GM10266 (cell line): ENCODE data around the gene NCAPD3.
"Not testable (repeated sequence)": the region's sequence is repeated elsewhere in the genome, so short reads cannot be mapped to it uniquely, and the experiment has no call there.

Experiments used
- DNase-seq: peaks from one replicate; pipeline ENCODE4 v3.0.0; 2012; ENCODE audit errors: extremely low spot score
- TF ChIP-seq, protein P1 (sequence below): IDR thresholded peaks from 2 replicates; pipeline ENCODE4 v1.5.1; 2012; ENCODE audit warnings: mild to moderate bottlenecking, low read depth; ENCODE audit not compliant: control insufficient read depth, insufficient read depth; ENCODE audit errors: missing control alignments

The NCAPD3 gene

DNA sequence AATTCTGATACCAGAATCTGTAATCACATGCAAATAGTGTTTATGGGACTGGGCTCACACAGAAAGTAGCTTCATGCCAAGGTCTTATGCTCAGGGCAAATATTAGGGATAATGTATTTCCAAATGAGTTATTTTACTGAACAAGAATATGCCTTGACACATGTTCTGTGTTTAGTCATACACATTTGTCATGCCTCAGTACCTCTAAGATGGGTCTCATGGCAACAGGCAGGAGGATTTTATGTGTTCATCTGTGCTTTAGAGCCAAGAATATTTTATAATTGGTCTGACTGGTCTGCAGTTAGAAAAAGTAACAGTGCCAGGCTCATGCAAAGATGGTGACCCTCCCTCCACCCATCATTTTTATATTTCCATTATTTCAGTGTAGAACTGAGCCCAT, 105.8 kb downstream of the NCAPD3 start:
- TF ChIP-seq, protein P1, sequence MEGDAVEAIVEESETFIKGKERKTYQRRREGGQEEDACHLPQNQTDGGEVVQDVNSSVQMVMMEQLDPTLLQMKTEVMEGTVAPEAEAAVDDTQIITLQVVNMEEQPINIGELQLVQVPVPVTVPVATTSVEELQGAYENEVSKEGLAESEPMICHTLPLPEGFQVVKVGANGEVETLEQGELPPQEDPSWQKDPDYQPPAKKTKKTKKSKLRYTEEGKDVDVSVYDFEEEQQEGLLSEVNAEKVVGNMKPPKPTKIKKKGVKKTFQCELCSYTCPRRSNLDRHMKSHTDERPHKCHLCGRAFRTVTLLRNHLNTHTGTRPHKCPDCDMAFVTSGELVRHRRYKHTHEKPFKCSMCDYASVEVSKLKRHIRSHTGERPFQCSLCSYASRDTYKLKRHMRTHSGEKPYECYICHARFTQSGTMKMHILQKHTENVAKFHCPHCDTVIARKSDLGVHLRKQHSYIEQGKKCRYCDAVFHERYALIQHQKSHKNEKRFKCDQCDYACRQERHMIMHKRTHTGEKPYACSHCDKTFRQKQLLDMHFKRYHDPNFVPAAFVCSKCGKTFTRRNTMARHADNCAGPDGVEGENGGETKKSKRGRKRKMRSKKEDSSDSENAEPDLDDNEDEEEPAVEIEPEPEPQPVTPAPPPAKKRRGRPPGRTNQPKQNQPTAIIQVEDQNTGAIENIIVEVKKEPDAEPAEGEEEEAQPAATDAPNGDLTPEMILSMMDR = no peak
- DNase-seq = no peak

DNA sequence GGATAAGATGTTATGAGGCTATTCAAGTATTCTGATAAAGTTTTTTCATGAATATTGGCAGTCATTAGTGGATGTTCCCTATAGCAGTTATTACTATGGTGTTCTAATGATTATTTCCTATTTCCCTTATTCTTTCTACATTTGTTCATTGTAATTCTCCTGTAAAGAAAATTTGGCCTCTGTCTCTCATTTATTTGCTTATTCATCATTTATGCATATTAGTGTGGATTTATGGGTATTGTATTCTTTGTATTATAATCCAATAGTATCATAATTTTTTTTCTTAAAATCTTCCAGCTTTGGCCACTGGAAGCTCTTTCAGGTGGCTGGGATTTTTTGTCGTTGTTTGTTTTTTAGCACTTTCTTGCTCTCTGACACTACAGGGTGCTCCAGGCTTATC, 107.6 kb downstream of the NCAPD3 start:
- no peak for DNase-seq
- TF ChIP-seq, protein P1 = no peak

DNA sequence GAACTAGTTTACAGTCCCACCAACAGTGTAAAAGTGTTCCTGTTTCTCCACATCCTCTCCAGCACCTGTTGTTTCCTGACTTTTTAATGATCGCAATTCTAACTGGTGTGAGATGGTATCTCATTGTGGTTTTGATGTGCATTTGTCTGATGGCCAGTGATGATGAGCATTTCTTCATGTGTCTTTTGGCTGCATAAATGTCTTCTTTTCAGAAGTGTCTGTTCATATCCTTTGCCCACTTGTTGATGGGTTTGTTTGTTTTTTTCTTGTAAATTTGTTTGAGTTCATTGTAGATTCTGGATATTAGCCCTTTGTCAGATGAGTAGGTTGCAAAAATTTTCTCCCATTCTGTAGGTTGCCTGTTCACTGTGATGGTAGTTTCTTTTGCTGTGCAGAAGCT, 110.0 kb downstream of the NCAPD3 start:
- not testable (repeated sequence) for DNase-seq

DNA sequence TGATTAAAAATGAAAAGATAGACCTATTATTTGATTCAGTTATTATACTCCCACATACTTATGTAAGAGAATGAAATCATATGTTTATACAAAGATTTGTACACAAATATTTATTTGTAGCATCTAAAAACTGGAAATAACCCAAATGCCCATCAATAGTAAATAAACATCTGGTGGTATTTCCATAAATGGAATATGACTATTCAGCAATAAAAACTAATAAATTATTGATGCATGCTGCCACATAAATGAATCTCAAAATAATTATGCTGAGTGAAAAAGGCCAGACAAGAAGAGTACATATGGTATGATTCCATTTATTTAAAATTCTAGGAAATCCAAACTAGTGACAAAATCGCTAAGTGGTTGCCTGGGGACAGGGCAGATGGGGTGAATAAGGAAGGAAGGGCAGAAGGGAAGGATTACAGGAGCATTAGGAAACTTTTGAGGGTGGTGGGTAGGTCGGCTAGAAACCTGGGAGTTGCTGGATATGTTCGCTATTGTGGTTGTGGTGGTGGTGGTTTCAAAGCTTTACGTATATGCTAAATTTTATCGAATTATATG, 113.4 kb downstream of the NCAPD3 start:
- DNase-seq = no peak
- TF ChIP-seq, protein P1 = no peak
